H9 (cell line): ENCODE results near the gene PAH. TPM values are rescaled to one million over a fixed set of nuclear protein-coding genes. Genes with fewer than 3 reads are reported as not detected.
A peak's percentile ranks its signal among the peaks of the same experiment; 100 is the strongest.

Source experiments
- DNase-seq: peaks from one replicate; pipeline ENCODE4 v3.0.0-alpha.2; 2017
- H2AFZ ChIP-seq: one replicate; pipeline ENCODE4 v1.6.1; 2013; ENCODE audit warnings: mild to moderate bottlenecking, low read length, control low read depth, moderate library complexity
- H2AK5ac ChIP-seq: 2 replicates; pipeline ENCODE4 v1.6.1; 2013; ENCODE audit warnings: low read length, control low read depth, mixed read lengths; ENCODE audit not compliant: insufficient read length
- H2BK120ac ChIP-seq: one replicate; pipeline ENCODE4 v1.6.1; 2013; ENCODE audit warnings: low read depth, mild to moderate bottlenecking, low read length, control low read depth, inconsistent platforms; ENCODE audit not compliant: poor library complexity, severe bottlenecking
- H2BK12ac ChIP-seq: 2 replicates; pipeline ENCODE4 v1.6.1; 2013; ENCODE audit warnings: low read length, control low read depth, mixed read lengths, low read depth; ENCODE audit not compliant: insufficient read length
- H2BK15ac ChIP-seq: 2 replicates; pipeline ENCODE4 v1.6.1; 2013; ENCODE audit warnings: low read depth, low read length, control low read depth
- H2BK20ac ChIP-seq: one replicate; pipeline ENCODE4 v1.6.1; 2013; ENCODE audit warnings: low read depth, mild to moderate bottlenecking, low read length, control low read depth, inconsistent platforms; ENCODE audit not compliant: poor library complexity, severe bottlenecking
- H2BK5ac ChIP-seq: 2 replicates; pipeline ENCODE4 v1.6.1; 2013; ENCODE audit warnings: low read length, control low read depth, mixed read lengths; ENCODE audit not compliant: insufficient read length
- H3K14ac ChIP-seq: 2 replicates; pipeline ENCODE4 v1.6.1; 2013; ENCODE audit warnings: low read length, control low read depth; ENCODE audit not compliant: insufficient read depth
- H3K18ac ChIP-seq: 2 replicates; pipeline ENCODE4 v1.6.1; 2013; ENCODE audit warnings: low read depth, mild to moderate bottlenecking, mixed read lengths, low read length, control low read depth; ENCODE audit not compliant: insufficient read length
- H3K23ac ChIP-seq: 2 replicates; pipeline ENCODE4 v1.6.1; 2013; ENCODE audit warnings: low read length, control low read depth, mixed read lengths, low read depth; ENCODE audit not compliant: insufficient read length
- H3K23me2 ChIP-seq: 2 replicates; pipeline ENCODE4 v1.6.1; 2013; ENCODE audit warnings: low read depth, mild to moderate bottlenecking, mixed read lengths, low read length, control low read depth; ENCODE audit not compliant: insufficient read length, poor library complexity, severe bottlenecking
- H3K27ac ChIP-seq: 2 replicates; pipeline ENCODE4 v1.5.1; 2013; ENCODE audit warnings: low read length, control low read depth, mixed read lengths, low read depth; ENCODE audit not compliant: insufficient read length
- H3K27me3 ChIP-seq: 2 replicates; pipeline ENCODE4 v1.6.1; 2013; ENCODE audit warnings: low read length, control low read depth, inconsistent platforms; ENCODE audit not compliant: insufficient read depth
- H3K4ac ChIP-seq: 2 replicates; pipeline ENCODE4 v1.6.1; 2013; ENCODE audit warnings: low read depth, mild to moderate bottlenecking, control low read depth, inconsistent platforms, low read length, moderate library complexity
- H3K4me1 ChIP-seq: 2 replicates; pipeline ENCODE4 v1.6.1; 2013; ENCODE audit warnings: low read length, control low read depth, inconsistent platforms; ENCODE audit not compliant: insufficient read depth
- H3K4me2 ChIP-seq: 2 replicates; pipeline ENCODE4 v1.6.1; 2013; ENCODE audit warnings: low read length, control low read depth, mixed read lengths; ENCODE audit not compliant: insufficient read length, insufficient read depth
- H3K56ac ChIP-seq: 2 replicates; pipeline ENCODE4 v1.6.1; 2013; ENCODE audit warnings: low read depth, mild to moderate bottlenecking, mixed read lengths, low read length, control low read depth; ENCODE audit not compliant: insufficient read length
- H3K79me1 ChIP-seq: 2 replicates; pipeline ENCODE4 v1.6.1; 2013; ENCODE audit warnings: low read depth, mild to moderate bottlenecking, moderate library complexity, low read length, control low read depth, inconsistent platforms; ENCODE audit not compliant: insufficient read depth, poor library complexity, severe bottlenecking
- H3K79me2 ChIP-seq: 2 replicates; pipeline ENCODE4 v1.6.1; 2013; ENCODE audit warnings: low read length, control low read depth, inconsistent platforms; ENCODE audit not compliant: insufficient read depth
- H3K9ac ChIP-seq: 2 replicates; pipeline ENCODE4 v1.6.1; 2013; ENCODE audit warnings: low read length, control low read depth, mixed read lengths; ENCODE audit not compliant: insufficient read length; ENCODE audit errors: extremely low read depth
- H3K9me3 ChIP-seq: one replicate; pipeline ENCODE4 v1.6.1; 2013; ENCODE audit warnings: low read depth, low read length, inconsistent platforms; ENCODE audit not compliant: control insufficient read depth
- H3T11ph ChIP-seq: one replicate; pipeline ENCODE4 v1.6.1; 2013; ENCODE audit warnings: mild to moderate bottlenecking, low read length, control low read depth, inconsistent platforms
- H4K20me1 ChIP-seq: one replicate; pipeline ENCODE4 v1.6.1; 2013; ENCODE audit not compliant: control insufficient read depth, insufficient read length, insufficient read depth
- H4K5ac ChIP-seq: 2 replicates; pipeline ENCODE4 v1.6.1; 2013; ENCODE audit warnings: low read depth, mild to moderate bottlenecking, mixed read lengths, low read length, control low read depth; ENCODE audit not compliant: insufficient read length
- H4K8ac ChIP-seq: replicated peaks from 2 replicates; pipeline ENCODE4 v1.6.1; 2013; ENCODE audit warnings: low read length, control low read depth, mixed read lengths, low read depth; ENCODE audit not compliant: insufficient read length
- H4K91ac ChIP-seq: 2 replicates; pipeline ENCODE4 v1.6.1; 2013; ENCODE audit warnings: low read depth, mild to moderate bottlenecking, moderate library complexity, mixed read lengths, low read length, control low read depth; ENCODE audit not compliant: insufficient read length
- H3K27ac Mint-ChIP-seq, 3 experiments: 2 replicates in 2 of 3; 3 replicates in 1 of 3; pipeline ENCODE4 v1.8.0; 2020 to 2021; ENCODE audit warnings: mixed read lengths in 3 of 3, mild to moderate bottlenecking in 1 of 3, moderate library complexity in 1 of 3
- H3K27me3 Mint-ChIP-seq: 2 replicates; pipeline ENCODE4 v1.8.0; 2021; ENCODE audit warnings: low read depth, mild to moderate bottlenecking, moderate library complexity, mixed read lengths
- H3K36me3 Mint-ChIP-seq, 3 experiments: 2 replicates in 2 of 3; 3 replicates in 1 of 3; pipeline ENCODE4 v1.8.0; 2020 to 2021; ENCODE audit warnings: low read depth in 3 of 3, mixed read lengths in 3 of 3; ENCODE audit not compliant: insufficient read depth in 1 of 3
- H3K4me1 Mint-ChIP-seq, 2 experiments: 2 replicates each; pipeline ENCODE4 v1.8.0; 2020; ENCODE audit warnings: mixed read lengths in 2 of 2
- H3K4me3 Mint-ChIP-seq, 2 experiments: 2 replicates in 1 of 2; 3 replicates in 1 of 2; pipeline ENCODE4 v1.8.0; 2020 to 2021; ENCODE audit warnings: mild to moderate bottlenecking in 2 of 2, mixed read lengths in 2 of 2, moderate library complexity in 1 of 2
- H3K9me3 Mint-ChIP-seq, 2 experiments: 2 replicates in 1 of 2; 3 replicates in 1 of 2; pipeline ENCODE4 v1.8.0; 2020; ENCODE audit warnings: mild to moderate bottlenecking in 2 of 2, mixed read lengths in 2 of 2, moderate library complexity in 1 of 2
- WGBS: extraction: QIAGEN DNeasy Blood & Tissue Kit; methylation state at CpG from one replicate; pipeline ENCODE4 v1.1.7; 2013; ENCODE audit warnings: missing lambda C conversion rate, low lambda C conversion rate, mixed read lengths; ENCODE audit not compliant: insufficient read length; ENCODE audit errors: extremely low coverage; 5-methylcytosine and 5-hydroxymethylcytosine counted together
- total RNA-seq: library from RNA; stranded (reverse); gene quantifications from 2 replicates; pipeline ENCODE4 v1.2.1, GENCODE V29; 2021
- TF ChIP-seq, protein P1 (sequence below): fragments of 200-600 bp; sonication (generic); conservative IDR thresholded peaks from 3 replicates; pipeline ENCODE4 v1.8.0; 2021; ENCODE audit warnings: antibody characterized with exemption, mild to moderate bottlenecking

PAH gene
- total RNA-seq, 1 experiment from 2014 or later: 6.1 TPM

DNA sequence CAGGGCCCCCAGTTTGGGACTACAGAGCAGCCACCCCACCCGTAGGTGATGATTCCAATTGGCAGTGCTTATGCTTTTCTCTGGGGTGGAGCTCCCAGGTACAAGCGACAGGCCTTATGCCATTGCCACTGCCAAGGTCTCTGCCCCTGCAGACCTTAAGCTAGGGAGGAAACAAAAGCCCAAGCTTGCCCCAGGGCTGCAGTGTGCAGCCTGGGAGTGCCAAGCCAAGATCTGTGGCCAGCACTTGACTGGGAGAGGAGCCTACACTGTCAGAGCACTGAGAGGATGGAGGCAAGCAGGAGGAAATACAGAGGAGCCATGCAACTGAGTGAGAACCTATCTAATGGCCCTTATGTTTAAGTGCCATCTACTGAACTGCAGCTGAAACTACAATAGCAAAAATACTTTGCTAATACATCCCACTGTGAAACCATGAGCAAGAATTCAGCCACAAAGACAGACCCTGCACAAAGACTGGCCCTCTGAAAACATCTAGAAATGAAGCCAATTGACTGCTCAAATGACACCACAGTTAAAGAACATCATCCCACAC, 22.7 kb upstream of the PAH start:
- H2BK5ac ChIP-seq: no peak overlapping the region
- H3K23me2 ChIP-seq: no peaks in the 10 kb centered on the region
- H3K79me1 ChIP-seq: no peaks in the 10 kb centered on the region
- no peak overlapping the region for H2AK5ac ChIP-seq
- H3K18ac ChIP-seq: no peak overlapping the region
- no peak overlapping the region for H3K14ac ChIP-seq
- Mint-ChIP-seq H3K27me3 (peaks cover 21% of the 10 kb centered on the region), H3K4me1 (peaks cover 19 to 27% of the 10 kb centered on the region in 2 experiments), H3K36me3 (peaks cover 0 to 10% (median 0%) of the 10 kb centered on the region in 3 experiments; a peak in 3 of 7 replicates), H3K9me3 (peaks cover 6 to 20% of the 10 kb centered on the region in 2 experiments; a peak in 3 of 5 replicates), H3K4me3 (no peak overlapping the region), H3K27ac (no peak overlapping the region)
- no peak overlapping the region for H3K9ac ChIP-seq
- H3K4me1 ChIP-seq: no peaks in the 10 kb centered on the region
- no peaks in the 10 kb centered on the region for H3K79me2 ChIP-seq
- H3K27me3 ChIP-seq: no peaks in the 10 kb centered on the region
- H2BK20ac ChIP-seq: no peak overlapping the region
- H3K4ac ChIP-seq: no peak overlapping the region
- no peak overlapping the region for H3K23ac ChIP-seq
- H3K9me3 ChIP-seq: no peaks in the 10 kb centered on the region
- no peak for DNase-seq
- H2AFZ ChIP-seq: no peak overlapping the region
- no peaks in the 10 kb centered on the region for H4K20me1 ChIP-seq
- H4K91ac ChIP-seq: no peak overlapping the region
- no CpG with 5 or more reads among the region's 2 CpGs for WGBS
- no peak overlapping the region for H3K27ac ChIP-seq
- H4K8ac ChIP-seq: no peak overlapping the region
- TF ChIP-seq, protein P1, sequence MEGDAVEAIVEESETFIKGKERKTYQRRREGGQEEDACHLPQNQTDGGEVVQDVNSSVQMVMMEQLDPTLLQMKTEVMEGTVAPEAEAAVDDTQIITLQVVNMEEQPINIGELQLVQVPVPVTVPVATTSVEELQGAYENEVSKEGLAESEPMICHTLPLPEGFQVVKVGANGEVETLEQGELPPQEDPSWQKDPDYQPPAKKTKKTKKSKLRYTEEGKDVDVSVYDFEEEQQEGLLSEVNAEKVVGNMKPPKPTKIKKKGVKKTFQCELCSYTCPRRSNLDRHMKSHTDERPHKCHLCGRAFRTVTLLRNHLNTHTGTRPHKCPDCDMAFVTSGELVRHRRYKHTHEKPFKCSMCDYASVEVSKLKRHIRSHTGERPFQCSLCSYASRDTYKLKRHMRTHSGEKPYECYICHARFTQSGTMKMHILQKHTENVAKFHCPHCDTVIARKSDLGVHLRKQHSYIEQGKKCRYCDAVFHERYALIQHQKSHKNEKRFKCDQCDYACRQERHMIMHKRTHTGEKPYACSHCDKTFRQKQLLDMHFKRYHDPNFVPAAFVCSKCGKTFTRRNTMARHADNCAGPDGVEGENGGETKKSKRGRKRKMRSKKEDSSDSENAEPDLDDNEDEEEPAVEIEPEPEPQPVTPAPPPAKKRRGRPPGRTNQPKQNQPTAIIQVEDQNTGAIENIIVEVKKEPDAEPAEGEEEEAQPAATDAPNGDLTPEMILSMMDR: peak; percentile 52; the same call in 2 of the 3 replicates
- no peak overlapping the region for H3K4me2 ChIP-seq
- H2BK12ac ChIP-seq: no peak overlapping the region
- H4K5ac ChIP-seq: no peak overlapping the region
- H3T11ph ChIP-seq: no peak overlapping the region
- no peak overlapping the region for H2BK120ac ChIP-seq
- H3K56ac ChIP-seq: no peak overlapping the region
- no peak overlapping the region for H2BK15ac ChIP-seq
